HG02763 (cell line): ENCODE results near the gene KLF17.

Experiments used
- ATAC-seq: cut with Tn5 transposase; IDR thresholded peaks from one replicate; pipeline ENCODE4 v1.9.1; 2021; ENCODE audit warnings: mild to moderate bottlenecking, moderate library complexity; ENCODE audit not compliant: unreplicated experiment

KLF17 gene

GRCh38 chr1:44151332-44151731 is 32.7 kb downstream of the KLF17 start:
- no peak for ATAC-seq

- no peak for ATAC-seq
Measured at GRCh38 chr1:44151808-44152207, 33.2 kb downstream of the KLF17 start.

GRCh38 chr1:44152692-44153091 is 34.1 kb downstream of the KLF17 start:
- no peak for ATAC-seq

GRCh38 chr1:44154049-44154448 is 35.4 kb downstream of the KLF17 start:
- ATAC-seq, result no peak

GRCh38 chr1:44157903-44158302 is 39.3 kb downstream of the KLF17 start:
- ATAC-seq, result no peak

GRCh38 chr1:44158871-44159270 is 40.2 kb downstream of the KLF17 start:
- ATAC-seq, result no peak

GRCh38 chr1:44161546-44161945 is 42.9 kb downstream of the KLF17 start:
- no peak for ATAC-seq

GRCh38 chr1:44168520-44169098 is 50.0 kb downstream of the KLF17 start:
- no peak for ATAC-seq

- no peak for ATAC-seq
Measured at GRCh38 chr1:44170281-44170823, 51.7 kb downstream of the KLF17 start.

GRCh38 chr1:44174630-44175029 is 56.0 kb downstream of the KLF17 start:
- ATAC-seq, result no peak
